Activated CD8-positive, alpha-beta memory T cell treated with anti-CD3 and anti-CD28 coated beads for 4 hours (primary cell): ENCODE results near the gene CENPF.
A peak's percentile ranks its signal among the peaks of the same experiment; 100 is the strongest.

Experiments
- DNase-seq, 2 donors: peaks; one replicate each; pipeline ENCODE4 v3.0.0-alpha.2; 2020; ENCODE audit warnings: low read depth in 2 of 2

The CENPF gene

DNA sequence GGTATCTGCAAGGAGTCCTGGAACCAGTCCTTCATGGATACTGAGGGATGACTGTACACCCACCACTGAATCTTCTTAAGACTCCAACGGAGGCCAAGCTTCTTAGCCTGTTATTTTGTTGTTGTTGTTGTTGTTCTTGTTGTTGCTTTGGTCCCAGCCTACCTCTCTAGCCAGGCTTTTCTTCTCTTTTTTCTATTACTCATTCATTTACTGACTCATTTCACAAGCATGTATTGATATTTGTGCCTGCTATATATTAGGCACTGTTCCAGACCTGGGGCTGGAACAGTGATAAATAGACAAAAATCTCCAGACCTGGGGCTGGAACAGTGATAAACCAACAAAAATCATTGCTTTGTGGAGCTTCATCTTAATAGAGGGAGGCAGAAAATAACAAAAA lies 20.4 kb downstream of the CENPF start:
- no peak for DNase-seq

DNA sequence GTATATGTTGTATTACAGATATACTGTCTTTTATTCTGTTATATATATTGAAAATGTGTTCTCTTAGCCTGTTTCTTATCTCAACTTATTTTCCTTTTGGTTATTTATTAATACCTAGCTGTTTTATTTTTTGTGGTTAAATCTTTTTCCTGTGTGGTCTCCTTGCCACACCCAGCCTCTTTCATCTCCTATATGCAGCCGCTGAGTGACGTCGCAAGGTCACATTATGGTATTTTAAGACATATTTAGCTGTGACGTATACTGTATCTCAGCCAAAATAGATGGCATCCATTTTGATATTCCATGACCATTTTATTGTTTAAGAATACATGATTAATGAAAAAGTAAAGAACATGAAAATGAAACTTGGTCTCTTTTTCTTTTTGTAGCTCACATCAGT lies 29.1 kb downstream of the CENPF start:
- peak in 1 of 2 donors; percentile 10 for DNase-seq

GRCh38 chr1:214633686-214634085 lies 30.7 kb downstream of the CENPF start:
- no peak for DNase-seq

DNA sequence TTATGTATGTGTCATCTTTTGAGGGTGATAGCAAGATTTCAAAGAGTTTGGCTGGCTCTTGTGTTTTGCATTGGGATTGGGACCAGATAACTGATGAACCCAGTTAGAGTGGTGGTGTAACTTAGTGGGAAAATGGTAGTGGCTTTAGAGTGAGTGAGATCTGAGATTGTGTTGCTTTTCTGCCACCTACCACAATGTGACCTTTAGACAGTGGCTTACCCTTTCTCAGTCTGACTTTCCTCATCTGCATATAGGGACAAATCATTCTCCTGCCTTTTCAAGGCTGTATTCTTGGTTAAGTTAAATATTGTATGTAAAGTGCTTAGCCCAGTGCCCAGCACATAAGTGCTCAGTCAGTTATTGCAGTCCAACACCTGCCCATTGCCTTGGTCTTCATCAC lies 31.3 kb downstream of the CENPF start:
- DNase-seq: no peak

- no peak for DNase-seq
These were observed 32.1 kb downstream of the CENPF start for GRCh38 chr1:214635086-214635485.

- no peak for DNase-seq
These were observed 32.5 kb downstream of the CENPF start for GRCh38 chr1:214635506-214635905.

GRCh38 chr1:214636436-214636835 lies 33.4 kb downstream of the CENPF start:
- no peak for DNase-seq

DNA sequence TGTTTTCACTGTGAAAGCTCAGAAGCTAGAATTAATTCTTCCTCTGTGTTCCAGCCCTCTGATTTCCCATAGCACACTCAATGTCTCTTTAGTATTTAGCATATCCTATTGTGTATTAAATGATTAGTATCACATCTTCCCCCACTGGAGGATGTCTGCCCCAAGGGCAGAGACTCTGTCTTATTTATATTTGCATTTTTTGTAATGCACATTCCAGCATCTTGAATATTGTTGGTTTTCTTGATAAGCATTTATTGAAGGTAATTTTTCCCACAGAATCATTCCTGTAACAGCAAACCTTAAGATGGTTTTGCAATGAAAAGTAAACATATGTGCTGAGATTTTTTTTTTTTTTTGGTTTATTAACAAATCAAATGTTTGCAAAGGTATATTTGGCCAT lies 34.1 kb downstream of the CENPF start:
- DNase-seq: no peak

GRCh38 chr1:214637722-214638458 lies 34.9 kb downstream of the CENPF start:
- DNase-seq: no peak

GRCh38 chr1:214638459-214638807 lies 35.4 kb downstream of the CENPF start:
- DNase-seq: no peak

GRCh38 chr1:214638997-214639396 lies 36.0 kb downstream of the CENPF start:
- DNase-seq: no peak

- DNase-seq: no peak
These were observed 37.6 kb downstream of the CENPF start for GRCh38 chr1:214640431-214641213.

DNA sequence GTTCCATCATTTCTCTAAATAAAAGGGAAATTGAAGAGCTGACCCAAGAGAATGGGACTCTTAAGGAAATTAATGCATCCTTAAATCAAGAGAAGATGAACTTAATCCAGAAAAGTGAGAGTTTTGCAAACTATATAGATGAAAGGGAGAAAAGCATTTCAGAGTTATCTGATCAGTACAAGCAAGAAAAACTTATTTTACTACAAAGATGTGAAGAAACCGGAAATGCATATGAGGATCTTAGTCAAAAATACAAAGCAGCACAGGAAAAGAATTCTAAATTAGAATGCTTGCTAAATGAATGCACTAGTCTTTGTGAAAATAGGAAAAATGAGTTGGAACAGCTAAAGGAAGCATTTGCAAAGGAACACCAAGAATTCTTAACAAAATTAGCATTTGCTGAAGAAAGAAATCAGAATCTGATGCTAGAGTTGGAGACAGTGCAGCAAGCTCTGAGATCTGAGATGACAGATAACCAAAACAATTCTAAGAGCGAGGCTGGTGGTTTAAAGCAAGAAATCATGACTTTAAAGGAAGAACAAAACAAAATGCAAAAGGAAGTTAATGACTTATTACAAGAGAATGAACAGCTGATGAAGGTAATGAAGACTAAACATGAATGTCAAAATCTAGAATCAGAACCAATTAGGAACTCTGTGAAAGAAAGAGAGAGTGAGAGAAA lies 38.4 kb downstream of the CENPF start:
- DNase-seq: no peak

- no peak for DNase-seq
These were observed 40.0 kb downstream of the CENPF start for GRCh38 chr1:214643030-214643429.

DNA sequence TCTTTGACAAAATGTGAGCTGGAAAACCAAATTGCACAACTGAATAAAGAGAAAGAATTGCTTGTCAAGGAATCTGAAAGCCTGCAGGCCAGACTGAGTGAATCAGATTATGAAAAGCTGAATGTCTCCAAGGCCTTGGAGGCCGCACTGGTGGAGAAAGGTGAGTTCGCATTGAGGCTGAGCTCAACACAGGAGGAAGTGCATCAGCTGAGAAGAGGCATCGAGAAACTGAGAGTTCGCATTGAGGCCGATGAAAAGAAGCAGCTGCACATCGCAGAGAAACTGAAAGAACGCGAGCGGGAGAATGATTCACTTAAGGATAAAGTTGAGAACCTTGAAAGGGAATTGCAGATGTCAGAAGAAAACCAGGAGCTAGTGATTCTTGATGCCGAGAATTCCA lies 42.7 kb downstream of the CENPF start:
- no peak for DNase-seq

GRCh38 chr1:214648801-214649200 lies 45.8 kb downstream of the CENPF start:
- no peak for DNase-seq

GRCh38 chr1:214649607-214650006 lies 46.6 kb downstream of the CENPF start:
- no peak for DNase-seq

GRCh38 chr1:214650664-214651063 lies 47.7 kb downstream of the CENPF start:
- DNase-seq: no peak

GRCh38 chr1:214657299-214657698 lies 54.3 kb downstream of the CENPF start:
- no peak for DNase-seq

- DNase-seq: no peak
These were observed 55.2 kb downstream of the CENPF start for GRCh38 chr1:214658175-214658574.

DNA sequence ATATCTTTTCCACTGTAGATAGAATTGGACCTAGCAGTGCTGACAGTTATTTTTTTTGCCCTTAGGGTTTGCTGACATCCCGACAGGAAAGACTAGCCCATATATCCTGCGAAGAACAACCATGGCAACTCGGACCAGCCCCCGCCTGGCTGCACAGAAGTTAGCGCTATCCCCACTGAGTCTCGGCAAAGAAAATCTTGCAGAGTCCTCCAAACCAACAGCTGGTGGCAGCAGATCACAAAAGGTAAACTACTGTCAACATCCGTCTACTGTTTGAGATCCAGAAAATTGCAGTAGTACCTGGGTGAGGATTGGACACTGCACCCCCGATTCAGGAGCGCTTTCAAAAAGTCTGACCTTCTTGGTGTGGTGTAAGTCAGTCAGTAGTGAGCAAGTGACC lies 55.8 kb downstream of the CENPF start:
- no peak for DNase-seq

DNA sequence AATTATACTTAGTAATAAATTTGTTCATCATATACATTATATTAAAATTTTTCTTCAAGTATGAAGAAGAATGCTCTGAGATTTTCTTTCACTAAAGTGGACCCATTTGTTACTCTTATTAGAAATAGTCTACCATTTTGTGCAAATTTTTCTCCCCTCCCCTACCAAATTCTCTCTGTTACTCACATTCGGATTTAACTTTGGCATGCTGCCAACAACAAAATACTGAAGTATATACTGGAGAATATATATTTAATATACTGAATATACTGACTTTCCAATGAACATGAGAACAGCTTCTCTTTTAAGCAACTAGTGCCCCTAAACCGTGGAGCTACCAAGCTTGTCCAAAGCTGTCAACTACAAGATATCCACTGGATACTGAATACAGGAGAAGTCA lies 57.2 kb downstream of the CENPF start:
- no peak for DNase-seq

- no peak for DNase-seq
These were observed 57.9 kb downstream of the CENPF start for GRCh38 chr1:214660900-214661299.
